ENCODE data around the gene FIZ1.

The FIZ1 gene

DNA sequence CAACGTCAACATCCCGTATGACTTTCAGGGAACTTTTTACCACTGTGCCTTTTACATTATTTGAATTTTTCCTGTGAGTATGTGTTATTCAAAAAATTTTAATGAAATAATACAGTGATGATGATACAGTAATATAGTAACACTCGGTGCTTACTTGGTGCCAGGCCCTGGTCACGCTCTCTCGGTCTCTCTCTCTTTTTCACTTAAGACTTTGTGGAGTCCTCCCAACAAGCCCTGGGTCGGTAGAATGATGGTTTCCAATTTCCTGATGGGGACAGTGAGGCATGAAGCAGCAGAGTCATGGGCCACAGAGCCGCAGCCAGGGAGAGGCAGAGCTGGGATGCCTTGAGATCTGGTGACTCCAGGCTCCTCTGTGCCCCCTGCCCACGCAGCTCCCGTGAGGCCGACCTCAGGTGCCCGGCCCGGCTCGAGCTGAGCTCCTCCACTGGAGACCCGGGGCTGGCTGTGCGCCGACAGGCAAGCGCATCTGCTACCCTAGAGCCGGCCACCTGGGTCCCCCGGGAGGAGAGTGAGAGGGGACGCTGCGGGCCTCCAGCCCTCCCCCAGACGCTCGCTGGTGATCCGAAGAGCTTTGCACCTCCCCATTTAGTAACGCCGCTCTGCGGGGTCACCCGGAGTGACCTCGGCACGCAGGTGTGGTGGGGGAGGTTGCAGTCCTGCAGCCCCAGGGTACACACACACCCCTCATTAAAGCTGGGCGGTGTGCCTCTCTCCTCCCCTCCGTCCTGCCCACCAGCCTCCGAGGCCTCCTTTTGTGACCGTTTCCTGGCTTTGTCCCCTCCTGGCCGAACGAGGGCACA, 49.6 kb downstream of the FIZ1 start:
- H3K27ac ChIP-seq (replicated peaks): no peak overlapping the region
- no peak for DNase-seq (ENCODE audit: low read depth in 1 of 2, low spot score in 1 of 2)
- no peak for TF ChIP-seq SPI1 (IDR thresholded peaks at IDR 0.05; ENCODE audit: borderline replicate concordance, low read depth)
- TF ChIP-seq, protein P1, sequence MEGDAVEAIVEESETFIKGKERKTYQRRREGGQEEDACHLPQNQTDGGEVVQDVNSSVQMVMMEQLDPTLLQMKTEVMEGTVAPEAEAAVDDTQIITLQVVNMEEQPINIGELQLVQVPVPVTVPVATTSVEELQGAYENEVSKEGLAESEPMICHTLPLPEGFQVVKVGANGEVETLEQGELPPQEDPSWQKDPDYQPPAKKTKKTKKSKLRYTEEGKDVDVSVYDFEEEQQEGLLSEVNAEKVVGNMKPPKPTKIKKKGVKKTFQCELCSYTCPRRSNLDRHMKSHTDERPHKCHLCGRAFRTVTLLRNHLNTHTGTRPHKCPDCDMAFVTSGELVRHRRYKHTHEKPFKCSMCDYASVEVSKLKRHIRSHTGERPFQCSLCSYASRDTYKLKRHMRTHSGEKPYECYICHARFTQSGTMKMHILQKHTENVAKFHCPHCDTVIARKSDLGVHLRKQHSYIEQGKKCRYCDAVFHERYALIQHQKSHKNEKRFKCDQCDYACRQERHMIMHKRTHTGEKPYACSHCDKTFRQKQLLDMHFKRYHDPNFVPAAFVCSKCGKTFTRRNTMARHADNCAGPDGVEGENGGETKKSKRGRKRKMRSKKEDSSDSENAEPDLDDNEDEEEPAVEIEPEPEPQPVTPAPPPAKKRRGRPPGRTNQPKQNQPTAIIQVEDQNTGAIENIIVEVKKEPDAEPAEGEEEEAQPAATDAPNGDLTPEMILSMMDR (IDR thresholded peaks at IDR 0.05; ENCODE audit: insufficient read depth, low read length): no peak
- TF ChIP-seq, protein P2, sequence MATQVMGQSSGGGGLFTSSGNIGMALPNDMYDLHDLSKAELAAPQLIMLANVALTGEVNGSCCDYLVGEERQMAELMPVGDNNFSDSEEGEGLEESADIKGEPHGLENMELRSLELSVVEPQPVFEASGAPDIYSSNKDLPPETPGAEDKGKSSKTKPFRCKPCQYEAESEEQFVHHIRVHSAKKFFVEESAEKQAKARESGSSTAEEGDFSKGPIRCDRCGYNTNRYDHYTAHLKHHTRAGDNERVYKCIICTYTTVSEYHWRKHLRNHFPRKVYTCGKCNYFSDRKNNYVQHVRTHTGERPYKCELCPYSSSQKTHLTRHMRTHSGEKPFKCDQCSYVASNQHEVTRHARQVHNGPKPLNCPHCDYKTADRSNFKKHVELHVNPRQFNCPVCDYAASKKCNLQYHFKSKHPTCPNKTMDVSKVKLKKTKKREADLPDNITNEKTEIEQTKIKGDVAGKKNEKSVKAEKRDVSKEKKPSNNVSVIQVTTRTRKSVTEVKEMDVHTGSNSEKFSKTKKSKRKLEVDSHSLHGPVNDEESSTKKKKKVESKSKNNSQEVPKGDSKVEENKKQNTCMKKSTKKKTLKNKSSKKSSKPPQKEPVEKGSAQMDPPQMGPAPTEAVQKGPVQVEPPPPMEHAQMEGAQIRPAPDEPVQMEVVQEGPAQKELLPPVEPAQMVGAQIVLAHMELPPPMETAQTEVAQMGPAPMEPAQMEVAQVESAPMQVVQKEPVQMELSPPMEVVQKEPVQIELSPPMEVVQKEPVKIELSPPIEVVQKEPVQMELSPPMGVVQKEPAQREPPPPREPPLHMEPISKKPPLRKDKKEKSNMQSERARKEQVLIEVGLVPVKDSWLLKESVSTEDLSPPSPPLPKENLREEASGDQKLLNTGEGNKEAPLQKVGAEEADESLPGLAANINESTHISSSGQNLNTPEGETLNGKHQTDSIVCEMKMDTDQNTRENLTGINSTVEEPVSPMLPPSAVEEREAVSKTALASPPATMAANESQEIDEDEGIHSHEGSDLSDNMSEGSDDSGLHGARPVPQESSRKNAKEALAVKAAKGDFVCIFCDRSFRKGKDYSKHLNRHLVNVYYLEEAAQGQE (IDR thresholded peaks at IDR 0.05; ENCODE audit: insufficient replicate concordance, low read depth): no peak
- TF ChIP-seq GABPA (IDR thresholded peaks at IDR 0.05; ENCODE audit: low read depth): no peak
- TF ChIP-seq POLR2AphosphoS5 (IDR thresholded peaks at IDR 0.05; ENCODE audit: low read depth): no peak
- H3K27me3 ChIP-seq (ENCODE audit: insufficient read depth, poor library complexity, severe bottlenecking): peaks cover 10% of the 10 kb centered on the region
- H3K4me3 ChIP-seq (replicated peaks; ENCODE audit: insufficient read depth, low read length): no peak overlapping the region

DNA sequence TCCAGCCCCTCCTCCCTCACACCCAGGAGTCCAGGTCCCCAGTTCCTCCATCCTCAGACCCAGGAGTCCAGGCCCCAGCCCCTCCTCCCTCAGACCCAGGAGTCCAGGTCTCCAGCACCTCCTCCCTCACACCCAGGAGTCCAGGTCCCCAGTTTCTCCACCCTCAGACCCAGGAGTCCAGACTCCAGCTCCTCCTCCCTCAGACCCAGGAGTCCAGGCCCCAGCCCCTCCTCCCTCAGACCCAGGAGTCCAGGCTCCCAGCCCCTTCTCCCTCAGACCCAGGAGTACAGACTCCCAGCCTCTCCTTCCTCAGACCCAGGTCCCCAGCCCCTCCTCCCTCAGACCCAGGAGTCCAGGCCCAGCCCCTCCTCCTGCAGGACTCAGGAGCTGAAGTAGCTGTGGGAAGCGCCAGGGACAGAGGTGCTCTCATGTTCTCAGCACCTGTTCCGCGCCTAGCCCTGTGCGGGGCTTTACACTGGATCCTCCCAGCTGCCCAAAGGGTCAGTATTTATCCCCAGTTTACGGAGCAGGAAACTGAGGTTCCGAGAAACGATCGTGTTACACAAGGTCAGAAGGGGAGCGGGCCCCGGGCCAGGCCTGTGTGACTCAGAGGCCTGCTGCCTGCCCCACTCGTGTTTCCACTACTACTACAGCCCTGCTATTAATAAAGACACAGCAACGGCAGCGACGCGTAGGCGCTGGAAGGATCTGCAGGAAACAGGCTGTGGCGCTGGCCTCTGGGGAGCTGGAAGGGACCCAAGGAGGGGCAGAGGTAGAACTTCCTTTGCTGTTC, 52.3 kb downstream of the FIZ1 start:
- Histone ChIP-seq H3K27me3 (ENCODE audit: insufficient read depth, poor library complexity, severe bottlenecking) (peaks cover 10% of the 10 kb centered on the region), H3K4me3 (replicated peaks; ENCODE audit: insufficient read depth, low read length) (no peak overlapping the region), H3K27ac (replicated peaks) (no peak overlapping the region)
- no peak for DNase-seq (ENCODE audit: low read depth in 1 of 2, low spot score in 1 of 2)
- TF ChIP-seq, protein P2 (IDR thresholded peaks at IDR 0.05; ENCODE audit: insufficient replicate concordance, low read depth): no peak
- TF ChIP-seq GABPA (IDR thresholded peaks at IDR 0.05; ENCODE audit: low read depth): no peak
- no peak for TF ChIP-seq POLR2AphosphoS5 (IDR thresholded peaks at IDR 0.05; ENCODE audit: low read depth)
- no peak for TF ChIP-seq SPI1 (IDR thresholded peaks at IDR 0.05; ENCODE audit: borderline replicate concordance, low read depth)
- TF ChIP-seq, protein P1 (IDR thresholded peaks at IDR 0.05; ENCODE audit: insufficient read depth, low read length): no peak

DNA sequence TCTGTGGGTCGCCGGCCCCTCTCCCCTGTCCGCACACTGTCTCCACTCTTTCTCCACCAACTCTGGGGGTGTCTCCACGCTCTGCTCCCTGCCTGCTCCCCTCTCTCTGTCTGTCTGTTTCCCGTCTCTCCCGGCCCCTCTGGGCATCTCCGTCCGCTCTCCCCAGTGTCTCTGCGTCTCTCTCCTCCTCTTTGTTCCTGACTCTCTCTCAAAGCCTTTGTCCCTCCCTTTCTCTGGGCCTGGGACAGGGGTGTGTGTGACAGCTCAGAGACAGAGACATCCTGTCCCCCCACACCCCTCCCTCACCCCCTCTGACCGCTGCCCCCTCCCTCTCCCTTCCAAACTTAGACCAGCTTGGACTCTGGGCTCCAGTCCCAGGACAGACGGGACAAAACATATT, 53.3 kb downstream of the FIZ1 start:
- no peak overlapping the region for H3K27ac ChIP-seq (replicated peaks)
- H3K27me3 ChIP-seq (ENCODE audit: insufficient read depth, poor library complexity, severe bottlenecking): peaks cover 10% of the 10 kb centered on the region
- TF ChIP-seq, protein P1 (IDR thresholded peaks at IDR 0.05; ENCODE audit: insufficient read depth, low read length): no peak
- TF ChIP-seq POLR2AphosphoS5 (IDR thresholded peaks at IDR 0.05; ENCODE audit: low read depth): no peak
- no peak for TF ChIP-seq SPI1 (IDR thresholded peaks at IDR 0.05; ENCODE audit: borderline replicate concordance, low read depth)
- TF ChIP-seq, protein P2 (IDR thresholded peaks at IDR 0.05; ENCODE audit: insufficient replicate concordance, low read depth): no peak
- TF ChIP-seq GABPA (IDR thresholded peaks at IDR 0.05; ENCODE audit: low read depth): no peak
- no peak overlapping the region for H3K4me3 ChIP-seq (replicated peaks; ENCODE audit: insufficient read depth, low read length)
- DNase-seq (ENCODE audit: low read depth in 1 of 2, low spot score in 1 of 2): no peak
